Heart left ventricle (tissue), 13 donors: ENCODE measurements around the gene TMEM62.
"Not testable (repeated sequence)": the region's sequence is repeated elsewhere in the genome, so short reads cannot be mapped to it uniquely, and the experiment has no call there.

Source experiments
- CTCF ChIP-seq, 12 donors: fragments of 200-600 bp; sonication (generic) in 4 of 12; IDR thresholded peaks; one replicate each; pipeline versions ENCODE4 v1.5.0 to v1.8.0; 2018 to 2022; ENCODE audit warnings: antibody characterized with exemption in 12 of 12, mild to moderate bottlenecking in 5 of 12
- POLR2A ChIP-seq, 2 donors: fragments of 450-650 bp; IDR thresholded peaks; one replicate each; pipeline ENCODE4 v1.6.1; 2017; ENCODE audit warnings: antibody characterized with exemption in 2 of 2, mild to moderate bottlenecking in 2 of 2, moderate library complexity in 2 of 2
- donor health status: ischemic (EF 13 %, LVEDD 7.1; RV severe dilation, severe dysfunction).
- donor health status: DM: no; HTN: yes; CAD: no.
- donor health status: DM: no; HTN: no; CAD: no.
- donor health status: ischemic (EF 25% LVEDD 6.9; RV normal size, moderate dysfunction).
- donor health status: ischemic (EF 25% LVEDD 5.7; RV mildly dilated, moderate dysfunction).
- donor health status: ischemic (EF 35%, LVEDD 5.7; RV mildly dilated, moderate dysfunction).
- donor health status: nonischemic (EF 11% LVEDD 7.7; RV severe dilation, severe dysfunction).
- donor health status: DM: yes; HTN: yes; CAD: no.
- donor health status: PGD.
- donor health status: ischemic (EF 29% LVEDD 5.4; RV normal size, mild dysfunction).
- donor health status: nonischemic (EF 23%, LVEDD 6.1; RV moderate dilation, normal function).

DNA sequence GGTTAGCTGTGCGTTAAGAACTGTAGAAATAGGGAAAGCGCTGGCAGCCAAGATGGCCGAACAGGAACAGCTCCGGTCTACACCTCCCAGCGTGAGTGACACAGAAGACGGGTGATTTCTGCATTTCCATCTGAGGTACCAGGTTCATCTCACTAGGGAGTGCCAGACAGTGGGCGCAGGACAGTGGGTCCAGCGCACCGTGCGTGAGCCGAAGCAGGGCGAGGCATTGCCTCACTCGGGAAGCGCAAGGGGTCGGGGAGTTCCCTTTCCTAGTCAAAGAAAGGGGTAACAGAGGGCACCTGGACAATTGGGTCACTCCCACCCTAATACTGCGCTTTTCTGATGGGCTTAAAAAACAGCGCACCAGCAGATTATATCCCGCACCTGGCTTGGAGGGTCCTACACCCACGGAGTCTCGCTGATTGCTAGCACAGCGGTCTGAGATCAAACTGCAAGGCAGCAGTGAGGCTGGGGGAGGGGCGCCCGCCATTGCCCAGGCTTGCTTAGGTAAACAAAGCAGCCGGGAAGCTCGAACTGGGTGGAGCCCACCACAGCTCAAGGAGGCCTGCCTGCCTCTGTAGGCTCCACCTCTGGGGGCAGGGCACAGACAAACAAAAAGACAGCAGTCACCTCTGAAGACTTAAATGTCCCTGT, 42.4 kb downstream of the TMEM62 start:
- not testable (repeated sequence) for TF ChIP-seq CTCF, POLR2A (IDR thresholded peaks at IDR 0.05)
